GM21381 (cell line): ENCODE results near the gene GNA14.
"Not testable (repeated sequence)": the region's sequence is repeated elsewhere in the genome, so short reads cannot be mapped to it uniquely, and the experiment has no call there.

ENCODE experiments used
- ATAC-seq: cut with Tn5 transposase; IDR thresholded peaks from one replicate; pipeline ENCODE4 v1.9.1; 2021; ENCODE audit warnings: mild to moderate bottlenecking, moderate library complexity; ENCODE audit not compliant: unreplicated experiment

Gene GNA14

DNA sequence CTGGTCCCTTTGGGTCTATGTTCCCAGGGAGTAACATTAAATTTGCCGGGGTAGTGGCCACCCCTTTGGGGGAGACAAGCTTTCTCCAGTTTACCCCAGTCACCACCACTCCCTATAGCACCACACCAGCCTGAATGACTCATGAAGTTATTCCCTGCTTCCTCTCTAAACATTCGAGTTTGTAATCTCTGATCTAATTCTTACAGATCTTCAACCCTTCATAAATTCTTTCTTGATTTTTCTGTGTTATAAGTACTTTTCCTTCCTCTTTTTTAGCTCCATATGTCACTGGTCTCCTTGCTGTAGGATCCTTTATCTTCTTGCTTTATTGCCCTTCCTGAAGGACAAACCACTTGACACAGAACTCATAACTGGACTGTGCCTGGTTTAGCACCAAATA is 55.6 kb downstream of the GNA14 start:
- ATAC-seq: no peak

DNA sequence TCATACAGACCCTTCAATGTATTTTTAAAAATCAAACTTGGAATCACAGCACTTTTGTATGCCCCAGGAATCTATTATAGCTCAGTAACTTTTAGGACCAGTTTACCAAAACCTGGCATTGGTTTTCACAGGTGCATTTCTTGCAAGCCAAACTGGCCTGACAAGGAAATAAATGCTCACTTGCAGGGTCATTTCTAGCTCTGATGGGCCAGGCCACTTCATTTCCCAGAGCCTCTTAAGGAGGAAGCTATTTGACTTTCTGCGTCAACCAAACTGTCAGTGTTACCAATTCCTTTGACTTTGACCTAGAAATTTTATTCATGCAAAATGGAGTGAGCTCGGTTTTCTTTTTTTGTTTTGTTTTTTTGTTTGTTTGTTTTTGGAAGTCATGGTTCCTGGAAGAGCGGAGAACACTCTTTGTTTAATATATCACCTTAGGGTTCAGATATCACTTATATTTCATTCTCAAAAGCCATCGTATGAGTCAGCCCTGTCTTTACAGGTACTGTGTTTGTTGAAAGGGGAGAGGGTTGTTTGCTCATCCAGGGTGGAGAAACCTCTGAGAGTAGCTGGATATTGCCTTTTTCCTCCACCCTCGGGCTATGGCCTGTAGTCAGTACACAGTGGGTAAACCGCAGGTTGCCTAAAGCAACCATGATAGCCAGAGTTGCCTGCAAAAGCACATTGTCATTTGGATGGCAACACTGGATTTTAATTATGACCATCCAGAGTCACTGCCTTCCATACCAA is 58.9 kb downstream of the GNA14 start:
- ATAC-seq: no peak

DNA sequence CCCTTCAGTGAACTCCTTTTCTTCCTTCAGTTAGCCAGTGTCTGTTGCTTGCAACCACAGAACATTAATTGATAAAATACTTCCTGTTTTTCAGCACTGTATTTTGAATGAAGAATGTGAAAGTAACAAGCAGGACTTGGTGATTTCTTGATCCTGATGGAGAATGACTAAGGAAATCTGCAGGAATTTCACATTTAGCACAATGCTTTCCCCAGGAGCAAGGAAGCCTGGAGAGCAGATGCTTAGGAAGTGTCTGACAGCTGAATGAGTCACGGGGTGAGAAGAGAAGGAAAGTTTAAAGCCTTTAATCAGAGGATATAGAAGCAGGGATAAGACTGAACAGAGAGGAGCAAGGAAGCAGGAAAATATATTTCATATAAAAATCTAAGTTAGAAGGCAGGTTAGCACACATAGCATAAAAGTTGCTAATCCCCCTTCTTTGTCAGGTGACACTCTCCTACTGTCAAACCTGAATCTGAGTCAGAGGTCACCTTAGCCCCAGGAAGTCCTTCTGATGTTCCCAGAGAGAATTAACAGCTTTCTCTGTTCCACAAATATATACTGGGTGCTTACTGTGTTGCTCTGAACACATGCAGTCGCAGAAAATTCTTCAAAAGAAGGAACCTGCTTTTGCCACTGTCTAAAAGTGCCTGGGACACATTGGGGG is 59.7 kb downstream of the GNA14 start:
- ATAC-seq: no peak

DNA sequence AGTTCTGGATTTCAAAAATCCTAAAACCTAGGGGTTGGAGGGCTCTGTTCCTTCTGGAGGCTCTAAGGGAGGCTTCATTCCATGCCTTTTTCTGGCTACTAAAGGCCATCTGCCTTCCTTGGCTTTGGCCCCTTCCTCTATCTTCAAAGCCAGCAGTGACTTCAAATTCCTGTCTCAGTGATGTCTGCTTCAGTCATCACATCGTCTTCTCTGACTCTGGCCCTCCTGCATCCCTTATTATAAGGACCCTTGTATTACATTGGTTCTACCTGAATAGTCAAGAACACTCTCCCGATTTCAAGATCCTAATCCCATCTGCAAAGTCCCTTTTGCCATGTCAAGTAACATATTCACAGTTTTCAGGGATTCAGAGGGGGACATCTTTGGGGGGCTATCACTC is 60.3 kb downstream of the GNA14 start:
- no peak for ATAC-seq

DNA sequence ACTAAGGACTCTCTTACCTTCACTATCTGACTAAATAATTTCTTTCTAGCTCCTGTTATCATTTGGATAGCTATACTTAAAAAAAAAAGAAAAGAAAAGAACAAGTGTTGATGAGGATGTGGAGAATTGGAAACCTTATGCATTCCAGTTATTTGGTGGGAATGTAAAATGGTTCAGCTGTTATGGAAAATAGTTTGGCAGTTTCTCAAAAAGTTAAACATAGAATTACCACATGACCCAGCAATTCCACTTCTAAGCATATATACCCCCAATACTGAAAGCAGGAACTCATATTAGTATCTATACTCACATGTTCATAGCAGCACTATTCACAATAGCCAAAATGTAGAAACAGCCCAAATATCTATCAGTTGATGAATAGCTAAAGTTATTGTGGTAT is 61.1 kb downstream of the GNA14 start:
- no peak for ATAC-seq

DNA sequence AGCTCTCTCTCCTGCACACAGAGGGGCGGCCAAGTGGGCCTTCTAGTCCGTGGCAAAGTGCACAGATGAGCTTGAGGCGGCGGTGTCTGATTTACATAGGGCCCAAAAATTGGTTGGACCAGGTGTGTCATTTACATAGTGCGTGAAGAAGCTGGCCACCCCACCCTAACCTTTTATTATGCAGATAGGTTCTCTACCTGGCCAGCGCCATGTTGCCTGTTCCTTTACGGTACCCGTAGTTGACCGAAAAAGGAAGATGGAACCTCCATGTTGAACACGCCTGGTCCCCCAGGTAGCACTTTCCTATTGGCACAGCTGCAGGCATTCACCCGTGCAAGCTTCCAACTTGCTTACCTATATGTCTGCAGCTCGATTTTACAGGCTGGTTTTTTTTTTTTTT is 61.5 kb downstream of the GNA14 start:
- no peak for ATAC-seq

DNA sequence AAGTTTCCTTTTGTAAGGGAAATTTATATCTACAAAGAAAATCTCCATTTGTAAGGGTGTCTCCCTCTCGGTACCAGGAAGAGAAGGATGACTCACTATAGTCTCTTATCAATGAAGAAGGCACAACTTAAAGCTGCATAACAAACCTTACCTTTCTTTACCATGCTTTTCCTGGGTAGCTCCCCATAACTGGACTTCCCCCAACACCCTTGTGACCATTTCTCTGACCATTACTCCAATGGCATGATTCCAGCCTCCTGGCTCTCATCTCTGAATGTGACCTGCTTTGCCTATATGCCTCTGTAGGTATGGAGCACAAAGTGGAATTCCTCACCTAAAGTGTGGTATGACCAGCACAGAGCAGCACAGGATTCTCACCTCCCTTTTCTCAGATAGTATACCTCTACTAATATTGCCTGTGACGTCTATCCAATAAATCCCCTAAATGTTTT is 62.8 kb downstream of the GNA14 start:
- ATAC-seq: no peak

DNA sequence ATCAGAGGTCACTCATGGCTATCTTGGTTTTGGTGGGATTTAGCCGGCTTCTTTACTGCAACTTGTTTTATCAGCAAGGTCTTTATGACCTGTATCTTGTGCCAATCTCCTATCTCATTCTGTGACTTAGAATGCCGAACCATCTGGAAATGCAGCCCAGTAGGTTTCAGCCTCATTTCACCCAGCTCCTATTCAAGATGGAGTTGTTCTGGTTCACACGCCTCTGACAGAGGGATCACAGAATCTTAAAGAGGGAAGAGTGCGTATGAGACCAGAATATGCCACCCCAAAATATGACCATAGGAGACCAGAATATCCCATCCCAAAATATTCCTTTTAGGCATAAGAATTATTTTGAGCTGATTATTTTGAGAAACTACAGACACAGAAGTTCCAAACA is 63.2 kb downstream of the GNA14 start:
- not testable (repeated sequence) for ATAC-seq

DNA sequence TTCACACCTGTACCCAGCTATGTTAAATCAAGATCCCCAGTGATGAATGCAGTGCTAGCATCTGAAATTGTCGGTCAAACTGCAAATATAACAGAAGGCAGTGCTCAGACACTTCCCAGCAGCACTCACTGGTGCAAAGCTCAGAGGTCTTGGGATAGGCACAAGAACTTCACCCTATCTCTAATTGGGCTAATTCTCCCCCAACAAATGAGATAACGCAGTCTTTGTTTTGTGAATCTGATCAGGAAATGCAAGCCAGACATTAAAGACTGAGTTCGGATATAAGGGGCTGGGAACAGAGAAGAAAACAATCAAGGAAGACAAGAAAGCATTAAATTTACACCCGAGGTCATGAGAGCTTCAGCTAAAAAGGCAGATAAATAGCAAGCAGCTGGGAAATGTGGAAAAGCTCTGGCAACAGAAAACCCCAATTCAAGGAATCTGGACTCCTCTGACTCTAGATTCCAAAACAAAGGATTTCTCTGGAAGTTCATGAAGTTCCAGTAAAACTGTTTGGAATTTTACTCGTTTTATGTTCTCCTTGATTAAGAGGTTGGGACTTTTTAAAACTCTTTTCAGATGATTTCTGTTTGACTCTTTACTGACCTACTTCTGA is 65.1 kb downstream of the GNA14 start:
- ATAC-seq: no peak

DNA sequence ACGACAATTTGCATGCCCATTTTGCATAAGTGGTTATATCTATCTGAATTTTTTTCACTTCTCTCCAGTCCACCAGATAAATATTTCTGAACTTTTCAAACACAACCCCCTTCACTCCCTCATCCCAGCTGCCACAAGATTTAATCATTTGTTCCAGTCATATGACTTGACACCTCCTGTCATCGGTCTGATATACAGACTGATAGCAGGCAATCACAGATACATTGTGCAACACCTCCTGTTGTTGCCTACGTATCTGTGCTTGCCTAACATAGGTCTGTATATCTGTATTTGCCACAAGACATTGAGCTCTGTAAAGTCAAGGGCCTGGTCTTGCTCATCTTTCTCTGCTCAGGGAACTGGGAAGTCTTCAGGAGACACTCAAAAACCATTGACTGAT is 65.6 kb downstream of the GNA14 start:
- ATAC-seq: no peak

DNA sequence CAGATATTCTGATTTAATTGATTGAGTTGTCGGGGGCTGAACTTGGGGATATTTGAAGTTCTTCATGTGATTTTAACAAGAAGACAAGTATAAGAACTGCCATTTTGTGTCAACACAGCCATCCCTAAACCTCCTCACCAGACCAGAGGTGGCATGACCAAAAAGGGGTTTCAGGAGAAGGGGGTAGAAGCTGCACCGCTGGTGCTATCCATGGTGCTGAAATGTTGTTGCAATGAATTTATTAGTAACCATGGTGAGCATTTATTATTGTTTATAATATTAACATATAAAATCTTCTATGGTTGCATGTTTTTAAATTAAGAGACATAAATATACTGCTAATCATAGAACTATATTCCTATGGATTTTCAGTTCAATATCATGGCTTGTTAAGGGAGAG is 72.3 kb downstream of the GNA14 start:
- no peak for ATAC-seq

DNA sequence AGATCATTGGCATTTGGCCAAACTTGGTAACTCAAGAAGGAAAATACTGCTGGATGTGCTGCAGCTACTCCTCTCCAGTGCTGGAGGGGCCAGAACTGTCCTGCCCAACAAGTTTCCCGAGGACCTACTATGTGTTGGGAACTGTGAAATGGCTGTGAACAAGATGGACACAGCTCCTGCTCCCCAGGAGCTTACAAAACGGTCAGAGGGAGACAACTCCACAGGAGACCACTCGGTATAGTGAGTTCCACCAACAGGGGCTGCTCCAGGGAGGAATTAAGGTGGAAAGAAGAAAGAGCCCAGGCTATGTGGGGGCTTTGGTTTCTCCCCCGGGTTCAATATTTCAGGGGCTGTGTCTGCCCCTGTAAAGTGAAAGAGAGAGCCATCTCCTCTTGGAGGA is 78.8 kb downstream of the GNA14 start:
- ATAC-seq: no peak

DNA sequence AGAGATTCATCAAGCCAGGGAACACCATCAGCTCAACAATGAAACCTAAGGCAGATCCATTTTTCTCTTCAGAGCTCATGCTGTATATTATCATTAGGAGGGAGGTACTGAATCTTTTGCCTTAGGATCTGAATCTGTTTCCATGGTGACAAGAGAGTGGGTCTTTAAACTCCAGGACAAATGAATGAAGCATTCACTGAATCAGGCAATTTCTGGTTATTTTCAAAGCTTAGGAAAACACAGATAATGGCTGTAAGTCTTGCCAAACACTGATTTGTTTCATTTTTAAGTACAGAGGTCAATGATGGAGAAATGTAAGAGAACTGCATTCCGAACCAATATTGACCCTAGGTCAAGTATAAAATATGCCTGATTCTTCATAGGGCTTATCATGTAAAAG is 84.9 kb downstream of the GNA14 start:
- no peak for ATAC-seq

DNA sequence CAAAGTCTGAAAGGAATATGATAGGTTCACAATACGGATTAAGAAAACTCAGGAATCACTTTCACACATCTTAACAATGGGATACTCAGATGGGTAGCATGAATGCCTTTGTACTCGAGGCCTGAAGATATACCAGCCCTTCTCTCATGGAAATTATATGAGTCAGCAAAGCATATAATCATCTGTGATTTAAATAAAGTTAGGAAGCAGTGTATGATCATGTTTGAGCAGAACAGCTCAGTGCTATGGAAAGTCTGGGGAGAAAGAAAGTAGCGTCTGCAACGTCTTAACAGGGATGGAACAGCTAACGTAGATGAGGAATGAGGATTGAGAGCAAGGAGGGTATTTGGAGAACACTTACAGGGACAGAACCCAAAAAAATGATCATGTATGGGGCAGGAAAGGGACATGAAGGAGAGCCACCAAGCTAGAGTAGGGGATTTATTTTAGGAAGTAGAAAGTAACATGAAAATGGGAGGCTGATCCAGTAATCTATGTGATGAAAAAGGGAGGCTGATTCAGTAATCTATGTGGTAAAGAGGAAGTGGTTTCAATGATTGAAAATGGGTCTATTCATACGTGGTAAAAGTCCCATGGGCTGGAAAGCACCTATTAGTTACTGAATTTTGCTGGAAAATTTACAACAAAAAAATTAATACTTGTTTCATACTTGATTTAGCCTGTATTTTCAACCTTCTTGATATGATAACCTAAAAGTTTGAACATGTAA is 85.9 kb downstream of the GNA14 start:
- ATAC-seq: peak; percentile 53

DNA sequence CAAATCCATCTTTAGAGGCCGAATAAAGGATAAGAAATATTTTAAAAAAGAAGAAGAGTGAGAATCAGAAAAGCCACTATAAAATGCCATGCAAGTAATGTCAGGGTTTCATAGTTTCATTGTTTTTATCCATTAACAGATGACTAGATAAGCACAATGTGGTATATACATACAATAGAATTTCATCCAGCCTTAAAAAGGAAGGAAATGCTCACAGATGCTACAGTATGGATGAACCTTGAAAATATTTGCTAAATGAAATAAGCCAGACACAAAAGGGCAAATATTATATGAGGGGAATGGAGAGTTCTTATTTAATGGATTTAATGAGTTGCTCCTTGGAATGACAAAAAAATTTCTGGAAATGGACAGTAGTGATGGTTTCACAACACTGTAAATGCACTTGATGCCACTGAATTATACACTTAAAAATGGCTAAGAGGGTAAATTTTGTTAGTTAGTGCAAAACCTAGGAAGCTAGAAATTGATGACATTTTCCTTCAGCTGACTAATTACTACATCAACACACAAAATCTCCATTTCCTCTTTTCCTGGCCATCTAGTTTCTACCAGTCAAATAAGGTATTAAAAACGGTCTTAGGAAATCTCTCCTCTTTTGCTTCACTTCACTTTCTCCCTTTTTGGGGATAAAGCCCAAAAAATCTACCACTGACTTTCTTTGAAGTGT is 86.6 kb downstream of the GNA14 start:
- ATAC-seq: peak; percentile 14

DNA sequence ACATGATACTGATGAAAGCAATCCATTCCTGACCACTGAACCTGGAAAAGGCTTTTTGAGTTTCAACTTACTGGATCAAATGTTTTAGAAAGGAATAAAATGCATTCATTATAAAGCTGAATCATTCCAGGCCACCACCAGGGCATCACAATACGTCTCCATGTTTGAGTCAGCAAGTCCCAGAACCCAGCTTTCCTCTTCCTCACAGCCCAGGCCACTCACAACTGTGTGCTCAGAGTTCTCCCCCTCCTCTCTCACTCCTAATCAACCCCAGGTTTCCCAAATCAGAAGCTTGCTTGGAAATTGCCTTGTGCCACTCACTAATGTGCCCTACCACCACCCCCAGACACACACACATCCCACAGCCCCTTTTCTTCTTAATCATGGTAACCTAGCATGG is 91.7 kb downstream of the GNA14 start:
- ATAC-seq: no peak

DNA sequence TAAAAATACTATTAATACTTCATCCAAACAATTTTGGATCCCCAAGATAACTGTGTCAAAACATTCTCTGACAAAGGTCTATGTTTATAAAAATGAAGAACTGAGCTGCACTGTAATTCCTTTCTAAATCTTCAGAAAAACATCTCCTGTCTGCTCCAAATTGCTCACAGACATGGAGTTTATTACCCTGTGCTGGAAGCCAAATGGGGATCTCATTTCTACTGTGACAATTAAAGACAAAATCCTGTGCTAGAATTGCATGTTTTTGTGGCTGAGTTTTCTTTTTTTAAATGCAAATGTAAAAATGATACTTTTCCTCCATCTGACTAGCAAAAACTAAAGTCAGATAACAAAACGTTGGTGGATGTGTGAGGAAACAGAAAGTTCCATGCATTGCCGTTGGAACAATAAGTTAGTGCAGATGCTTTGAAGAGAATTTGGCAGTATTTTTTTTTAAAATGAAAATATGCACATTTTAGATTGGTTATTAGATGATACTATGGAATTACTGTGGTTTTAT is 93.5 kb downstream of the GNA14 start:
- ATAC-seq: no peak

DNA sequence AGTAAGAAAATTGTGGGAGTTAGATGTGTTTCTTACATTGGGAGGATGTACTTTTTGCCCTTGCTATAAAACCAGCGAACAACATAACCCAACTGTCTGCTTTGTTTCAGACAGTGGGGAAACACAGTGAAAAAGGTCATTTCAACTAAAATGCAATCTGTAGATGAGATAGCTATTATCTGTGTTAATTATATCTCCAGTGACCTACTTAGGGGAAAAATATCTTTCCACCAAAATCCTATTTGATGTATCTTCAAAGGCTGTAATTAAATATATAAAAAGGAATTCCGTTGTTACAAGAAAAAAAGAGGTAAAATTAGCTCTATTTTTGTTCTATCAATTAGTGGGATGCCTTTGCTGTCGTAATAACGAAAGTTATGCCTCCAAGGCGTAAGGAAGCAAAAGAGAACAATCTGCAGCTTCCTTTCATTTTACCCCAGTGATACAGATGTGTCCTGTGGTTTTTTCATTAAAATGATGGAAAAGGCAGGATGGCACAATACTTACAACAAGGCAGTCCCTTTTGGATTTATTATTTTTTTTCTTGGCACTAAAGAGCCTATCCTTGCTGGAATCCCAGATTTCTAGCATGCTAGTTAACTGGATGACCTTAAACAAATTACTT is 100.9 kb downstream of the GNA14 start:
- ATAC-seq: no peak

DNA sequence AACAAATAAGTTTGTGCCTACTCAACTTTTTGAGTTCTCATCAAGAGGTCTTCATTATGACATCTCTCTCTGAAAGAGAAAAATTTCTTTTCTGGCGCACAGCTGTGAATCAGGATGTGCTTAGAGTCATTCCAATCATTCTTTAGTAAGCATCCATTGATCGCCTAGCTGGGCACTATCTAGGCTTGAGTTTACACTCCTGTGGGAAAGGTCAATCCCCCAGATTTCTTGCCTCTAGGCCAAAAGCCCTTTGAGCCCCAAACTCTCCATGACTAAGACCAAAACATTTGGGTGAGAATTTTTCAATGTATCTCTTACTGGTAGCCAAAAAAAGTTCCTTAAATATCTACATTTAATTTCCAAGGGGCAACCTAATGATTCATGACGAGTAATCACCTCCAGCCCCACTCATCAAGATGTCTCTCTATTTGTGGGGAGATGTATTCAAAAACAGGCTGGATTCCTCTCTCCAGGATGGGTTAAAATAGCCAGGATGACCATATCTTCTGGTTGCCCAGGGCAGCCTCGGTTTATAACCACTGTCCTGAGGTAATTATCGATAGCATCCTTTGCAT is 101.7 kb downstream of the GNA14 start:
- no peak for ATAC-seq

DNA sequence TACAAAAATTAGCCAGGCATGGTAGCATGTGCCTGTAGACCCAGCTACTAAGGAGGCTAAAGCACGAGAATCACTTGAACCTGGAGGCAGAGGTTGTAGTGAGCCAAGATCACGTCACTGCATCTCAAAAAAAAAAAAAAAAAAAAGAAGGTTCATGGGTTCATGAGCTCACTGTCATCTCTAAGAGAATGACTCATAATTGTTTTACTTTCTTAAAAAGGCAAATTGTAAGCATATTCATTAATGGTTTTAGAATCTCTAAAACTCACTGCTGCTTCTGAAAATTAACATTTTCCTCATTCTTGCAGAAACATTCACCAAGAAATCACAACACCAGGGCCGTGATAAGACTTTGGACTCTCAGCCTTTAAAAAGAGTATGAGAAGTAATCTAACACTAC is 103.6 kb downstream of the GNA14 start:
- no peak for ATAC-seq
